MCF 10A (cell line): ENCODE results near the gene UBXN6. TPM values are rescaled to one million over a fixed set of nuclear protein-coding genes. Genes with fewer than 3 reads are reported as not detected.

Source experiments
- BruUV-seq: library from RNA; stranded (reverse); fragments of 400-500 nt; replicated peaks from 2 replicates; lab custom pipeline; 2021; lab: Mats Ljungman, UMichigan
- CTCF ChIA-PET: fragments of 300-600 bp; sonication (Branson Sonifier 250); formaldehyde crosslinking; extraction: SDS; loops from one replicate; lab custom pipeline; 2021; ENCODE audit warnings: antibody characterized with exemption, inconsistent platforms; lab: Yijun Ruan, JAX
- POLR2A ChIA-PET: fragments of 300-600, 350-650 bp; sonication (Branson Sonifier 250); formaldehyde crosslinking; extraction: SDS; loops from one replicate; lab custom pipeline; 2020; ENCODE audit warnings: antibody characterized with exemption, inconsistent platforms; lab: Yijun Ruan, JAX
- DNase-seq: peaks from one replicate; pipeline ENCODE4 v3.0.0-alpha.2; 2018; ENCODE audit not compliant: unreplicated experiment
- H3K27ac Mint-ChIP-seq: one replicate; pipeline ENCODE4 v1.8.0; 2022; ENCODE audit warnings: mild to moderate bottlenecking, low read depth, mixed read lengths; ENCODE audit not compliant: unreplicated experiment
- H3K27me3 Mint-ChIP-seq: one replicate; pipeline ENCODE4 v1.8.0; 2022; ENCODE audit warnings: mixed read lengths; ENCODE audit not compliant: insufficient read depth, unreplicated experiment
- H3K36me3 Mint-ChIP-seq: one replicate; pipeline ENCODE4 v1.8.0; 2022; ENCODE audit warnings: mild to moderate bottlenecking, moderate library complexity, mixed read lengths; ENCODE audit not compliant: insufficient read depth, unreplicated experiment
- H3K4me1 Mint-ChIP-seq: one replicate; pipeline ENCODE4 v1.8.0; 2022; ENCODE audit warnings: mixed read lengths; ENCODE audit not compliant: insufficient read depth, unreplicated experiment
- H3K4me3 Mint-ChIP-seq: one replicate; pipeline ENCODE4 v1.8.0; 2022; ENCODE audit warnings: mild to moderate bottlenecking, moderate library complexity, mixed read lengths; ENCODE audit not compliant: unreplicated experiment
- H3K9me3 Mint-ChIP-seq: one replicate; pipeline ENCODE4 v1.8.0; 2022; ENCODE audit warnings: mixed read lengths; ENCODE audit not compliant: unreplicated experiment
- CTCF ChIP-seq: fragments of 200-600 bp; IDR thresholded peaks from one replicate; pipeline ENCODE4 v1.8.0; 2022; ENCODE audit warnings: antibody characterized with exemption, mild to moderate bottlenecking; ENCODE audit not compliant: unreplicated experiment
- intact Hi-C: fragments of 100-400 bp; cut with micrococcal nuclease; formaldehyde crosslinking; loops from 2 replicates; pipeline ENCODE4 v1.14.1; 2022
- total RNA-seq: library from RNA; stranded (reverse); gene quantifications from 2 replicates; pipeline ENCODE4 v1.2.3, GENCODE V29; 2022

The UBXN6 gene
- total RNA-seq, 1 experiment from 2014 or later = 94.8 TPM

DNA sequence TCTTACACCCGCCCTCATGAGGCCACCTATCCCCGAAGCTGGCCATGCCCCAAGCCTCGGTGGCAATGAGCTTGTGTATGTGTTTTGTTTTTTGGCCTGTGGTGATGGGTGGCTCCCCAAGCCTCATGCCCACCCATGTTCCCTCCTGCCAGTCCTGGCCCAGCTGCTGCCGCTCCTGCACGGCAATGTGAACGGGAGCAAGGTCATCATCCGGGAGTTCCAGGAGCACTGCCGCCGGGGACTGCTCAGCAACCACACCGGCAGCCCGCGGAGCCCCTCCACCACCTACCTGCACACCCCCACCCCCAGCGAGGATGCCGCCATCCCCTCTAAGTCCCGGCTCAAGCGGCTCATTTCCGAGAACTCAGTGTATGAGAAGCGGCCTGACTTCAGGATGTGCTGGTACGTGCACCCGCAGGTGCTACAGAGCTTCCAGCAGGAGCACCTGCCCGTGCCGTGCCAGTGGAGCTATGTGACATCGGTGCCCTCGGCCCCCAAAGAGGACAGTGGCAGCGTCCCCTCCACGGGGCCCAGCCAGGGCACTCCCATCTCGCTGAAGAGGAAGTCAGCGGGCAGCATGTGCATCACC is 24.6 kb downstream of the UBXN6 start:
- Mint-ChIP-seq H3K9me3 (no peaks in the 10 kb centered on the region), H3K27me3 (no peaks in the 10 kb centered on the region), H3K36me3 (peaks cover 56% of the 10 kb centered on the region), H3K27ac (no peak overlapping the region), H3K4me3 (no peak overlapping the region), H3K4me1 (no peaks in the 10 kb centered on the region)
- ChIA-PET CTCF (no interaction called here), POLR2A (interaction anchor here (0.6 to 0.7 kb wide), 2 partner anchors 31 to 66 kb away, joined by 3 to 4 read pairs; no protein-coding TSS in a partner anchor)
- BruUV-seq = no TSS peak
- intact Hi-C loops = no loop called here
- no peak for DNase-seq
- TF ChIP-seq CTCF = no peak

DNA sequence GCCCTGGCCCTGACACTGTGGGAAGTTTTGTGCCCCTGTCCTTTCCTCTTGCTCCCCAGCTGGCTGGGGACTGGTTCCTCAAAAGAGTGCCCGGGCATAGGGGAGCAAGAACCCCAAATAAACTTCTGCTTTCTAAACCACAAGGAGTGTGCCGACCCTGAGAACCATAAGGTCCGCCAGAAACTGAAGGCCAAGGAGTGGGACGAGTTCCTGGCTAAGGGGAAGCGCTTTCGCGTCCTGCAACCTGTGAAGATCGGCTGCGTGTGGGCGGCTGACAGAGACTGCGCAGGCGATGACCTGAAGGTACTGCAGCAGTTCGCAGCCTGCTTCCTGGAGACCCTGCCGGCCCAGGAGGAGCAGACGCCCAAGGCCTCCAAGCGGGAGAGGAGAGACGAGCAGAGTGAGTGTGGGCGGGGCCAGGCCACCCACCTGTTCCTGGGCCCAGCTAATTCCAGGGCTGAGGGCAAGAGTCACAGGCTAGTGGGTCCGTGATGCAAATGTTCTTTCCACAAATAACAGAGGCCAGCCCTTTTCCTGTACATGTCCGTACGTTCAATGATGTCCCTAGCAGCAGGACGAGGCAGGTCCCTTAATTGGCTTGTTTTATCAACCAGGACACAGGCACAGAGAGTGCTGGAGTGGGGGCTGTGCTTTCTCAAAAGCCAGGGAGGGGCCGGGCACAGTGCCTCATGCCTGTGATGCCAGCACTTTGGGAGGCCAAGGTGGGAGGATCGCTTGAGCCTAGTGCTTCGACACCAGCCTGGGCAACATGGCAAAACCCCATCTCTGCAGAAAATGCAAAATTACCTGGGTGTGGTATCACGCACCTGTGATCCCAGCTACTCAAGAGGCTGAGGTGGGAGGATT is 25.6 kb downstream of the UBXN6 start:
- Mint-ChIP-seq H3K36me3 (peaks cover 56% of the 10 kb centered on the region), H3K27ac (no peak overlapping the region), H3K4me1 (no peaks in the 10 kb centered on the region), H3K4me3 (no peak overlapping the region), H3K9me3 (no peaks in the 10 kb centered on the region), H3K27me3 (no peaks in the 10 kb centered on the region)
- BruUV-seq = no TSS peak
- TF ChIP-seq CTCF = no peak
- CTCF ChIA-PET = no interaction called here
- intact Hi-C loops = no loop called here
- no peak for DNase-seq
- POLR2A ChIA-PET = interaction anchor here (0.6 to 0.7 kb wide), 2 partner anchors 30 to 65 kb away, joined by 3 to 4 read pairs; no protein-coding TSS in a partner anchor

DNA sequence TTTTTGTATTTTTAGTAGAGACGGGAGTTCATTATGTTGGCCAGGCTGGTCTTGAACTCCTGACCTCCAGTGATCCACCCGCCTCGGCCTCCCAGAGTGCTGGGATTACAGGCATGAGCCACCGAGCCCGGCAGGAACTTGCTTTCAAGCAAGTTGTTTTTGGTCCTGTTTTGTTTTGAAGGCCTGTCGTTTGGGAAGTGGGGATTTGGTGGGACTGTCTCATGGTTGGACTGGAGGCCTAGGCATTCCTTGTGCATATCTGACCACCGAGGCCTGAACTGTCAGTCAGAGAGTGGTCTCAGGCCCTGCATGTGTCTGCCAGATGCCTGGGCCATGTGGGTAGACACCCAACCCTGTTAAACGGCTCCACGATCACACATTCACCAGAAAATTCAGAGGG is 26.3 kb downstream of the UBXN6 start:
- H3K4me3 Mint-ChIP-seq = no peak overlapping the region
- peaks cover 61% of the 10 kb centered on the region for H3K36me3 Mint-ChIP-seq
- POLR2A ChIA-PET = no interaction called here
- no TSS peak for BruUV-seq
- no peak for TF ChIP-seq CTCF
- H3K4me1 Mint-ChIP-seq = no peaks in the 10 kb centered on the region
- CTCF ChIA-PET = no interaction called here
- H3K27me3 Mint-ChIP-seq = no peaks in the 10 kb centered on the region
- intact Hi-C loops = no loop called here
- no peak for DNase-seq
- no peak overlapping the region for H3K27ac Mint-ChIP-seq
- H3K9me3 Mint-ChIP-seq = no peaks in the 10 kb centered on the region

DNA sequence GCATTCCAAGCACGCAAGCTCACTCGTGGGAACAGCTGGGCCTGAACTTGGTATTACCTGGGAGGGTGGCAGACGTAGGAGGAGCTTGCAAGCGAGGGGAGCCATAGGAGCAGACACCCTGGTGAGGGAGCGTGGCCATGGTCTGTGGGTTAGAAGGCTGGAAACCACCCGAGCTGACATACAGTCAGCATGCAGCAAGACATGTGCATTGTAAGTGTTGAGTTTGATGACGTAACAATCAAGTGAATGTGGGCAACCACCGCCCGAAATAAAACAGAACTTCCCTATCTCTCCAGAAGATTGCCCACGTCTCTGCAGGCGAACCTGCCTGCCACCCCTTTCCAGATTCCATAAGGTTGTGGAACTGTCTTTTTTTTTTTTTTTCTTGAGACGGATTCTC is 26.8 kb downstream of the UBXN6 start:
- H3K27ac Mint-ChIP-seq = no peak overlapping the region
- intact Hi-C loops = no loop called here
- POLR2A ChIA-PET = no interaction called here
- no peaks in the 10 kb centered on the region for H3K9me3 Mint-ChIP-seq
- DNase-seq = no peak
- H3K27me3 Mint-ChIP-seq = no peaks in the 10 kb centered on the region
- no TSS peak for BruUV-seq
- peaks cover 67% of the 10 kb centered on the region for H3K36me3 Mint-ChIP-seq
- no peaks in the 10 kb centered on the region for H3K4me1 Mint-ChIP-seq
- CTCF ChIA-PET = no interaction called here
- no peak overlapping the region for H3K4me3 Mint-ChIP-seq
- no peak for TF ChIP-seq CTCF
